HG02840 (cell line): ENCODE results near the gene NCK2.

Experiments
- ATAC-seq: cut with Tn5 transposase; IDR thresholded peaks from one replicate; pipeline ENCODE4 v1.9.1; 2021; ENCODE audit warnings: mild to moderate bottlenecking, moderate library complexity, moderate number of reproducible peaks; ENCODE audit not compliant: unreplicated experiment, low FRiP score

NCK2 gene

DNA sequence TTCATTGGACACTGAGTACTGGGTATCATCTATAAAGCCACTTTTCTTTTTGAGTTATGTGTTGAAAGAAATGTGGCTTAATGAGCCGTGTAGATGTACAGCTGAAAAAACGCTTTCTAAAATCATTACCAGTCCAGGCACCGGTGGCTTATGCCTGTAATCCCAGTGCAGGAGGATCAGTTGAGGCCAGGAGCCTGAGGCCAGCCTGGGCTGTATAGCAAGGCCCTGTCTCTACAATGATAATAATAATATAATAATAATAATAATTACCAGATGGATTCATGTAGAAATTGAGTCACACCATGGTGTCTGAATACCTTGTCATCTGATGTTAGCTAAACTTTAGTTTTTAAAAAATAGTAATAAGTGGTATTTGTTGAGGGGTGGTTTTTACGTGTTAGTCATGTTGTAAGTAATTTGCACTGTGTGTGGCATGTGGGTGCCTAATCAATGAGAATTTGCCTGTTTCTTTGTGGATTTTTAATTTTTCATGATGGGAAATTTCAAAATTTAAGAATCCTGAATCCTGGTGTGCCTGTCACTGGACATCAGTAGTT lies 30.1 kb downstream of the NCK2 start:
- no peak for ATAC-seq

DNA sequence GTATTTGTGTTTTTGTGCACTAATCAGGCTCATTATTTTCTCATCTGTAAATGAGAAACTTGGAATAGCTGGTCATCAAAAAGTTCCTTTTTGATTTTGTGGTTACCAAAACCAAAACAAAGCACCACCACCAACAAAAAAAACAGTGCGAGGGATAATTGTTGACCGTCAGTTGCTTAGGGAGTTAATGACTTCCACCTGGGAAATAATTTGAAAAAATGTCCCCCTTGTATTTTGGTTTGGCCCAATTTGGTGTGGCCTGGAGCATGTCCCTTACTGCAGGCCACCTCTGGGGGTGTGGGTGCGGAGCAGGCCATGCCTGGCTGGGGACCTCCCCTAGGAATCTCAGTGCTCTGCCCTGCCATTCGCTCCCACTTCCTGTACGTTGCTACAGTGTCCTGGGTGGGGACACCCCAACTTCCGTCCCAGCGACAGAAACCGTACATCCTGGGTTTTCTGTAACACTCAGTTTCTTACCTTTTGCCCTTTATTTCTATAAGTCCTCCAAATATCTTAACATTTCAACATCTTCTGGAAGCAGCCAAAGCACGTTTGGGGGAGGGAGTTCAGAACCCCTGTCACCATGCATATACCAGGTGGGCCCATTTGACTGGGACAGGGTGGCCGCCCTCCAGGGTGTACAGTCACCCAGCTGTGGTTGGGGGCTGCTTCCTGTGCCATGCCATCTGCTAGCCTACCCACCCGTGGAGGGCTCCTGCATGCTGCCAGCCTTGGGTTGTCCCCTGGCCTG lies 31.3 kb downstream of the NCK2 start:
- no peak for ATAC-seq

DNA sequence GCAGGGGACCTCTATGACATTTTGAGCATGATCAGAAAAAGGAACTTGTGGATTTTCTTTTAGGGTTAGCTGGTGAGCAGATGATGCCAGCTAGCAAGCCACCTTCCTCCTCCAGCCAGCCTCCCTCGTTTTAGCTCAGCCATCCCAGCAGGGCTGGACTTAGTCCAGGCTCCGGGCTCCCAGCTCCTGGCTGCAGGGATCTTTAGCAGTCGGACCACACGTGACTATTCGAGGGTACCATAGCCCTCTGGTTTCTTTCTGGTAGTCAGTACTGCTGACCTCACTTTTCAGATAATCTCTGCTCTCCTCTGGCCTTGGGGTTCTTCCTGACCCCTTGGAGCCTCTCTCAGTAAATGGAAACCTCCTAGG lies 31.8 kb downstream of the NCK2 start:
- ATAC-seq: no peak

DNA sequence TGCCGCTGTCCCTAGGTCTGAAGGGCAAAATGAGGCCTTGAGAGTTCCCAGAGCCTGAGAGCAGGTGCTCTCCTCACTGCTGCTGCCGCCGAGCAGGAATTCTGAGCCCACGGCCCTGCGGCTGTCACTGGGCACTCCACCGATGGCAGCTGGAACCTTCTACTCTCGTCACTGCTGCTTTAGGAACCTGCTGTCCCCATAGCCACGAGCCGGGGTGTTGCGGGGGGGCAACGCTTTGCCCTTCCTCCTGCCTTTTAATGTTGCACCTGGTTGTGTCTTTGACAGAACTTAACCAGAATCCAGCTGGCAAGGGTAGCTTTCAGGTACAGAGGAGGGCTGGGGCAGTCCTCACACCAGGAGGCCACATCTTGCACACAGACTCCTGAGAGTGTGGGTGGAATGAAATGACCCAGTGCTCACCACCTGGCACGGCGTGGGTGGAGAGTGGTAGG lies 32.3 kb downstream of the NCK2 start:
- ATAC-seq: no peak

DNA sequence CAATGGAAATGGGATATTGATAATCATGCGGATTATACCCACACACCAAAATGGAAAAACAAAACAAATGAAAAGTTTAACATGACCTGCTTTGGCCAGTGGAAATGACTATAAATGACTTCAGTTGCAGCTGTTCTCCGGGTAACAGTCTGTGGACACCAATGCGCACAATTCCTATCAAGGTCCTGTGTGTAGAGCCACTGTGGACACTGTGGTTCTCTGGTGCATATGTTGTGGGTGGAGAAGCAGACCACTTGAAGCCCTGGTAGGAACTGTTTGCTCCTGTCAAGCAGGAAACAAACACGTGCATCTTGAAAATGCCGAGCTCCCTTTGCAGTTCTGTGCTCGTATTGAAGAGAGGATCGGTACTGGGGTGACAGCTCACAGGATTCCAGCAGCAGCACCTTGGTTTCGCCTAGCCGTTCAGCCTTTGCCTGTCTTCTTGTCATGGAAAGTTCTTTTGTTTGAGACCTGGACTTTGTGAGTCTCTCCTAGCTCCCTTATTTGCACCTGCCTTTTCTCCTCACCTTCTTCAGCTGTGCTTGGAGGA lies 32.9 kb downstream of the NCK2 start:
- no peak for ATAC-seq

DNA sequence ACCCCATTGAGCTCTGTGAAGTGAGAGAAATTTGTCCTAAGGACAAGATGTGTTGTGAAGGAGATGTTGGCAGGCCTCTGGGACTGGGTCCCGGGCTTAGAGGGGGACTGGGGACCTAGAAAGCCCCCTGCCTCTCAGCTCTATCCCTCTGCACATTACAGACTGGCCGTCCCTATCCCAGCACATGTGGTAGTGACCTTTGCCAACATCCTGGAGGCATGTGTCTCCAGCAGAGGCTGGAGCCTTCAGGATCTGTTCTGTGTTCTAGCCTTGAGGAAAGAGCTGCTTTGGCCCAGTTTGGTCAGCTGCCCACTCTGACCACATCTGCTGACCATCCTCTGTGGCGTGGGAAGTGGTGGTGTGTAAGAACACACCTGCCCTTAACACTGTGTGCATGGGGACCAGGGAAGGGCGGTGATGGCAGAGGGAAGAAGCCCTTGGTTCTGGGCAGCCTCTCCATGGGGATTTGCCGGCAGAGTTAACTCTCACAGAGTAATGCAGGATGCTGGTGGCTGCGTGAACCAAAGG lies 33.4 kb downstream of the NCK2 start:
- ATAC-seq: no peak

DNA sequence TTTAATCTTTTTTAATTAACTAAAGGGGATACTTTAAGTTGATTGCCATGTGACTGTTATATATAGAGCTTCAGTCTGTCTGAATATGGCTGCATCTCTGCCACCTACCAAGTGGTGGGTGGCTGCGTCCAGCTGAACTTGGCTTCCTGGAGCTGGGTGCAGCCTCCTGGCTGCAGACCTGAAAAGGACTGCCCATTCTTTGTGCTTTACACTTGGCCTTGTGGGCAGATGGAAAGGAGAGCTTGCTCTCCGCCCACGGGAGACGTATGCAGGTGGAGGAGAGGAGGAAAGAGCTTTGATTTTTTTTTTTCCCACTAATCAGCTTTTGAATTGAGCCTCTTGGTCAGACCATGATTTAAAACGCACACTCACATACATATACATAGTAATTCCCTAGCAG lies 34.7 kb downstream of the NCK2 start:
- ATAC-seq: no peak

DNA sequence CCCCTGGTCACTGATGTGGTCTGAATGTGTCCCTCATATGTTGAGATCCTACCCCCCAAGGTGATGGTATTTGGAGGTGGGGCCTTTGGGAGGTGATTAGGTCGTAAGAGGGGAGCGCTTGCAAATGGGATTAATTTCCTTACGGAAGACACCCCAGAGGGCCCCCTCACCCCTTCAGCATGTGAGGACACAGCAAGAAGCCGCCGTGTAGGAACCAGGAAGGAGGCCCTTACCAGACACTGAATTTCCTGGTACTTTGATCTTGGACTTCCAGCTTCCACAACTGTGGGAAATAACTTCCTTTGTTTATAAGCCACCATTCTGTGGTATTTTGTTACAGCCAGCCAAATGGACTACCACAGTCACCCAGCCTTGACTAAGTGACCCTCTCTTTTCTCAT lies 35.9 kb downstream of the NCK2 start:
- ATAC-seq: no peak

DNA sequence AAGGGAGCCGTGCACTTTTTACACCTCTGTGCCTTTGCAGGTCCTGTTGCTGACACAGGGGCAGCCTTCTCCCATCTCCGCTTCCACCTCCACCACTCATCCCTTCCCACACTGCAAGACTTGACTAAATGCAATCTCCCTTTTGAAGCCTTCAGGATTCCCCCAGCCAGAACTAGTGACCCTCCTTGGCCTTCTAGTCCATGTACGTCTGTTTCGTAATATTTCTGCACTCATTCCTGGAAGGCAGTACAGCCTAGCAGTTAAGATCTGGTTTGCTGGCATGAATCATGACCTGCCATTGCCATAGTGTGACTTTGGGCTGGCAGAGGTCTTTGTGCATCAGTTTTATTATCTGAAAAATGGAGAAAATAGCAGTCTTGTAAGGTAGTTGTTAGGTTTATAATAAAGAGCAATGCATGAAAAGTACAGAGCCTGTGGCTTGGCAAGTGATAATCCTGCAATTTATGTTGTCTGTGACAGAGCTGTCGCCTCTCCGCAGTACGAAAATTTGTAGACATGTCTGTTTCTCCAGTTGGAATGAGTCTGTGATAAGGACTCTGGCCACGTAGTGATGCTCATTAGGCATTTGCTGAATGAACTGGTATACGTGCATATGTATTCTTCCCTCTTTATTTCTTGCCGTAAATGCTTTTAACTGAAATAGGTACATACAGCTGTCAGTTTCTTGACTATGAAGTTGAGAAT lies 36.7 kb downstream of the NCK2 start:
- no peak for ATAC-seq

DNA sequence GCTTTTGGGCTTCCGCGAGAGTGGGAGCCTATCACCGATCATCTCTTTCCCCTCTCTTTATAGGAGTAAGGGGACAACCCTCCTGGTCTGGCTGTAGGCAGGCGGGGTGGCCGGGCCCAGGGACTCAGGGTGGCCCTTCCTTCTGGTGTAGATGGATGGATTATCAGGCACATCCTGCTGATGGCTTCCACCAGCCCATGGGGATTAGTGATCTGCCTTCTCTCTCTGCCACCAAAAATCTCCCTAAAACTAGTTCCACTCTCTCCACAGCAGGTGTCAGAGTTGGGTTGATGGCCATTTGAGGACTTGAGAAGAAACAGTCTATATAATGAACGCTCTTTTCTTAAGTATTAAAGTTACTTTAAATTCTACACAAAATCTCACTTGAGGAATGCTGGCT lies 37.4 kb downstream of the NCK2 start:
- ATAC-seq: no peak

DNA sequence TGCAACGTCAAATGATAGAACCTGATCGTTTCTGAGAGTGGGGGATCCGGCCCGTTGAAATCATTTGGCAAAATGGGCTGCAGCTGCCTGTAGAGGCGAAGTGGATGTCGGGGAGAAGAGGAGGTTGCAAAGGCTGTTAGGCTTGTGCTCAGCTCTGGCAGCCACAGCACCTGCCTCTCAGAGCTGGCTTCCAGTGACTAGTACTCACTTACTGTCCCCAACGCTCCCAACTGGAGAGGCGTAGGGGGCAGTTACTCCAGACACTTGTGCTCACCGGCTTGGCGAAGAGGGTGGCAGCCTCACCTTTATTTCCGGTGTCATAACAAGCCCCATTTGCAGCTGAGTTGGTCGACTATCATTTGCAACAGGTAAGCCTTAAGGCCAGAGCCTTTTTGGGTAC lies 37.9 kb downstream of the NCK2 start:
- no peak for ATAC-seq

DNA sequence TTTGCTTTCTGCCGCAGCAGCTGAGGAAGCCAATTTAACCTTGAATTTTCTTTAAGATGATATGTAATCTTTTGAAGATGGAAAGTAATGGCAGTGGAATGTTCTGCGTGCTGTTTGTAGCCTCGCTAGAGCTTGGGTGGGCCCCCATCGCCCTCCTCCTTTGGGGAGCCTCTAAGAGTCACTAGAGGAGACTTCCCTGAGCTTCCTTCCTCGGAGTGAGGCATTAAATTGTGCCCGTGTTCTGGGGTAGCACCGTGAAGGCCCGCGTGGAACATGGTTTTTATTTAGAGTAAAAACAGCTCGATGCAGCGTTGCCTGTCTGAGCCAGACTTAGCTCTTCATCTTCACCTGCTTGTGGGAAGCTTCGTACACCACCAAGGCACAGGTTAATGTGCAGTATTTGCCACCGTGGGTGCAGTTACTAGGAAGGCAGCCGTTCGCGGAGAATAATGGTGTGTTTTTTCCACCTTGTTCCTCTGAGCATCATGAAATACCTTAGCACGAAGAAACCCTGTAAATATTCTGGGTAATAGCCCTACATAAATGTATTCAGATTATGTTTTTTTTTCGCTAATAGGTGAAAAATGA lies 38.5 kb downstream of the NCK2 start:
- ATAC-seq: no peak

DNA sequence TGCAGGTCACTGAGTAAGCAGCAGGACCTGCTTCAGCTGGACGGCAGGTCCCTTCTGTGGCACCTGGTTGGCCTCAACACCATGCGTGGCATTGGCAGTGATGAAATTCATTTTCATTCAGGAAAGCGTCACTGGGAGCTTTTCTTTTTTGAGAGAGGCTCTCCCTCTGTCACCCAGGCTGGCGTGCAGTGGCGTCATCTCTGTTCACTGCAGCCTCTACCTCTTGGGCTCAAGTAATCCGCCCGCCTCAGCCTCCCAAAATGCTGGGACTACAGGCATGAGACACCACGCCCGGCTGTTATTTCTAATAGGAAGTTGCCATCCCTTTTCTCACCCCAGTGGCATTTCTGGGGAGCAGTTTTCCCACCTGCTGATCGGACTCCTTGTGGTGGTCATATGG lies 39.3 kb downstream of the NCK2 start:
- ATAC-seq: no peak

DNA sequence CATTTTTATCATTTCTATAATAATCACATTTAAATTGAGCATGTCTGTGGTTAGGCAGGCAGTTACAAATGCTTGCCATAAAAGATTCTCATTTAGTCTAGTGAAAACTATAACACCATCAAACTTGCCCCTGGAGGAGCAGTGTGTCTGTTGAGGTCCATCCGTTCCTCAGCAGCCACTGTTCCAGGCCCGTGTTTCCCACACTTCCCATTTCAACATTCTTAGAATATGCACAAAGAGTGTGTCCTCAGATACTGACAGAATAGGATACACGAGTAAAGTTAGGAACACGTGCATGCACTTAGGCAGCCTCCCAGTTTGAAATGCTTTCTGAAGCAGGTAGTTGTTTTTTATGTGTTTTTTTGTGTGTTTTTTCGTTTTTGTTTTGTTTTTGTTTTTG lies 39.9 kb downstream of the NCK2 start:
- no peak for ATAC-seq

DNA sequence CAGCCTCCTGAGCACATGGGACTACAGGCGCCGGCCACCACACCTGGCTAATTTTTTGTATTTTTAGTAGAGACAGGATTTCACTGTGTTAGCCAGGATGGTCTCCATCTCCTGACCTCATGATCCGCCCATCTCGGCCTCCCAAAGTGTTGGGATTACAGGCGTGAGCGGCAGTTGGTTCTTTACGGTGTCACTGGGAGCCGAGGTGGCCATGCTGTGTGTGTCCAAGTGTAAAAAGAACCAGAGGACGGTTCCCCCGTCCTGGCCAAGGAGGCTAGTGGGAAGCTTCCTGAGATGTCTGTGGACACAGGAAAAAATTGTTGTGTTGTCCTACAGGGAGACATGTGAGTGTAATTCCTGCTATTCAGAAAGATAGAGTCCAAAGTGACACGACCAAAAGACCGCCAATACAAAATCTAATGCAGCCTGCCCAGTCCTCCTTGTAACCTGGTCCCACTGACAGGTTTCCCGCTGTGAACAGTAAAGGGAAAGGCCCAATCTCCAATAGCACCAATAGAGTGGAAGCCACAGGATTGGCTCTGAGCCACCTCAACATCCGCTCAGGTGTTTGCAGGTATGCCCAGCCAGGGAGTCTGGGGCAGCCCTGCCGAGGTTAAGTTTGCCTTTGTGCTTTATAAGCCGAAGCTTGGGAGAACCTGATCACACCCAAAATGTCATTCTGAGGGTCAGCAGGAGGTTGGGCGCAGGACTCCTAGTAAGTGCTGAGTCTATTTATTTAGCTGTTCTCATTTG lies 40.6 kb downstream of the NCK2 start:
- ATAC-seq: no peak

DNA sequence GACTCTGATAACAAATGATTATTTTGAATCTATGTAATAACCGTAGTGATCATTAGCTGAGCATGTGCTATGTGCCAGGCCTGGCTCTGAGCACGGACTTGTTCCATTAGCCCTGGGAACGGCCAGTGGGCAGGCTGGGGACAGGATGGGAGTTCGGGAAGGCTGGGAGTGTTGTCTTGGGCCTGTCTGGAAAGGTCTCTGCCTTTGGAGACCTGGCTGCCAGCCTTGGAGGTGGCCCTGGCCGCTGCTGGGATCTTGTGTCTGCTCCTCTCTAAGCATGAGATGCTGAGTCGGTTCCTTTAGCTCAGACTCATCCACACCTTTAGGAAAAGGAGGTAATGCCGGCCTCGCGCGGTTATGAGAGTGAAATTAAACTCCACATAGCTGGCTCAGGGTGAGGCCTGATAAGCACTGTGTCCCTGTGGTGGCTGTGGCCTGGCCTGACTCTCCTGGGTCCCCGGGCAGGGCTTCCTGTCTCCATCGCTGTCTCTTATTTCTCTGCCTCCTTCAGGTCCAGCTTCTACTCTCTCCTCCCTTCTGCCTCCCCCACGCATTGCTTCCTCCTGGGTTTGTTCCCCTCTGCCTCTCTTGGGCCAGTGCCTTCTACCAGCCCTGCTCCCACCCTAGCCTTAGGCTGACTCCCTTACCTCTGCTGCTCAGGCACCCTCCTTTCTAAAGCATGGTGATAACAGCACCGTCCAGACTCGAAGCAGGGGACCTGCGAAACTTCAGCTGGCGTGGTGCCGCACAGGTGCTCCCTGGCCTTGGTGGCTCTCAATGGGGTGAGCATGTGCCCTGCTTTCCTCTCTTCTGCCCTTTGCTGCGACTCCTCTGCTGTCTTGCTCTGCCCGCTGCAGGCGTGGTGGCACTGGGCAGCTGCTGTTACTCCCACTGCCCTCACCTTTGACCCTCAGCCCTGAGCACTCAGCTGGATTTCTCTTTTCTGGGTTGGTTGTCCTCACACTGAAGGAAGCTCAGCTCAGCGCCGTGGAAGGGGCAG lies 41.8 kb downstream of the NCK2 start:
- no peak for ATAC-seq

DNA sequence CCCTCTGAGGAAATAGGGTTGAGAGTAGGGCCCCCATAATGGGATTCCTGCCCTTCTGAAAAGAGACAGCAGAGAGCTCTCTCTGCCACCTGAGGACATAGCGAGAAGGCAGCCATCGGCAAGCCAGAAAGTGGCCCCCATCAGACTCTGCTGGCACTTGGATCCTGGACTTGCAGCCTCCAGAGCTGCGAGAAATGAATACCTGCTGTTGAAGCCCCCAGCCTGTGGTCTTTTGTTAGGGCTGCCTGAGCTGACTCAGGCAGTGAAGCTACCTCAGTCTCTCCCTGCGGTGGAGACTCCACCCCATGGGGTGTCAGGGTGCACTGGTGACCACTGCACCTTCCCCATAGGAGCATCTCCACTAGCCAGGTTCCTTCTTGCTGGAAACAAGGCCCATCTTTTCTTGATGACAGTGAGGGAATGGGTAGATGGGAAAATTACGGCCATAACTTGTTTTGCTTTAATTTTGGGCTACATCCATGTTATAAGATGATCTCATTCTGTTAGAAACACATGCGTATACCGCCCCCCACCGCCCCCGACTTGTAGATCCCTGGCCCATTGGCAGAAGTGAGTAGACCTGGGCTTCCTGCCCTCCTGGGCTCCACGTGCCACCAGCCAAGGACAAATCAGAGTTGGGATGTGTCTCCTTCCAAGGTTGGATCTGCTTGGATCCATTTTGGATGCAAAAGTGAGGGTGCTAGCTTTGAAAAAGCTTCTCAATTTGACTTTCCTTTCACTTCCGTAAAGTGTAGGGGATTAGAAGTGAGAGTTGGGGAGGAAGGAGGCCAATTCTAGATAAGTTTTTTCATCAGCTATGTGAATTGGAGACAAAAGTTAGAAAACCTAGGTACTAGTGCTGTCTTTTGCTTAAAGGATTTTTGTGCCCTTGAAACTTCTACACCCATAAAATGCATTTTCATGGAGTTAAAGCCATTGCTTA lies 42.9 kb downstream of the NCK2 start:
- ATAC-seq: no peak

DNA sequence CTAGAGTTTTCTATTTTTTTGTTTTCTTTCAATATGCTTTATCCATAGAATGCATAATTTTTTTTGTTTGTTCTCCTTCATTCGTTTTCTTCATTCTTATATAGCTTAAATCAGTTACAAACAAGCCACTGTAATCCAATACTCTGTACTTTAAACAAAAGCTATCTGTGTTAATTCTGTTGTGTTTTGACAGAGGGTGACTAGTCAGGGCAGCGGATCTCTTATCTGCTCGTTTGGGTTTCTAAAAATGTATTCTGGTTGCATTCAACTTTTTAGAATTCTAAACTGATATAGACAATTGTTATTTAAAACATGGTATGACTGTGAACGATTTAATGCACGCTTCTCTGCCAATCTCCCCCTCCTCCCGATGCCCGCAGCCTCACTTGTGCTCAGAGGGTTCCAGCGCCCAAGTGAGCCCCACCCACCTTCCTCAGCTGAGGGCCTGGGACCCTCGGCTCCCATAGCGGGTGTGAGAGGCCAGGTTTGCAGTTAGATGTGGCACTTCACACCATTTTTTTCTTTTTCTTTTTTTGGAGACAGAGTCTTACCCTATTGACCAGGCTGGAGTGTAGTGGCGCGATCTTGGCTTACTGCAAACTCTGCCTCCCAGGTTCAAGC lies 44.1 kb downstream of the NCK2 start:
- no peak for ATAC-seq
